ENCODE measurements around the gene SLC5A5. TPM values are rescaled to one million over a fixed set of nuclear protein-coding genes. Genes with fewer than 3 reads are reported as not detected.
A peak's percentile ranks its signal among the peaks of the same experiment; 100 is the strongest.

The SLC5A5 gene
- polyA plus RNA-seq, 1 of the 3 experiments (the other 2 are of a cell fraction): 0.02 TPM

DNA sequence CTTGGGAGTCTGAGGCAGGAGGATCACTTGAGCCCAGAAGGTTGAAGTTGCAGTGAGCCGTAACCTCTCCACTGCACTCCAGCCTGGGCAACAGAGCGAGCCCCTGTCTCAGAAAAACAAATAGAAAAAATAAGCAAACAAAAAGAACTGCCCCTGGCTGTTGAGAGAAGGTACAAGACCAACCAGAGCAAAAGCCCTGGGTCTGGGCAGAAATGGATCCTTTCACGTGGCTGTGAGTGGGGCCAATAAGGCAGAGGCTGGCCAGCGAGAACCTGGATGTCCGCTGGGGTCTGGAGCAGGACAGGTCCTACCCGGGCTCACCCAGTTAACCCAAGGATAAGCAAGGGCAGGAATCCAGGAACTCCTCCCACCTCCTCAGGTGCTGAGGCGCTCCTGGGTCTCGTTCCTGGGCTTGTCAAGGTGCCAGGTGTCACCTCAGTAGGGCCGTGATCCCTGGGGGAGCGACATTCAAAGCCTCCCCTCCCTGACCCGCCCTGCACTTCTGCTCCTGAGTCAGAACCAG, 4.7 kb upstream of the SLC5A5 start:
- POLR2A ChIA-PET: interaction anchor here (1.9 kb wide), 1 partner anchor 8 kb away, joined by 5 read pairs; the partner anchor contains the start of gene RPL18A
- WGBS (ENCODE audit: low lambda C conversion rate): 83% methylated on average over 4 of the region's 11 CpGs

DNA sequence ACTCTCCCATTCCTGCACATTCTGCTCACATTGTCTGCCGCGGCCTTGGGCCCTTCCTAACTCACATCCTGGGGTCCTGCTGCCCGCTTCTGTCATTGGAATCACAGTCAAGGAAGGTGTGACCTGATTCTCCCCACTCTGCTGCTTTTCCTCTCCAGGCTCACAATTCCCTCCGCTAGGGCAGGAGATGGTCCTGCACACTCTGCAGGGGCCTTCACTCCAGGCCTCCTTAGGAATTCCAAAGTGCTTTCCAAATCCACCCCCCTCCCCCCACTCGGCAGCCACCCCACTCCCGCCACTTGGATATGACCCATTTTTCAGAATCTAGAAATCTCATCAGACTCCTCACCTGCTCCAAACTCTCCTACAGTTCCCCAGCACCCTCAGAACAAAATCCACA, 3.1 kb upstream of the SLC5A5 start:
- POLR2A ChIA-PET: interaction anchor here (1.9 kb wide), 1 partner anchor 9 kb away, joined by 5 read pairs; the partner anchor contains the start of gene RPL18A
- Histone ChIP-seq H3K27me3 (ENCODE audit: insufficient read depth) (peaks cover 16% of the 10 kb centered on the region), H3K9me2 (no peaks in the 10 kb centered on the region), H3K9ac (no peak overlapping the region), H3K36me3 (replicated peaks in 1 of 2; ENCODE audit: control insufficient read depth in 1 of 2, insufficient read depth in 2 of 2, low read length in 1 of 2) (peaks cover 10 to 18% of the 10 kb centered on the region in 2 experiments), H2AFZ (ENCODE audit: low read depth) (no peak overlapping the region), H3K4me3 (ENCODE audit: low read depth in 2 of 2, low read length in 1 of 2) (no peak overlapping the region), H3K4me1 (ENCODE audit: control insufficient read depth in 1 of 2, insufficient read depth in 2 of 2, low read depth in 1 of 2, low read length in 1 of 2) (peaks cover 0 to 2% of the 10 kb centered on the region in 2 experiments; a peak in 1 of 4 replicates), H4K20me1 (ENCODE audit: insufficient read depth) (peaks cover 20% of the 10 kb centered on the region), H3K4me2 (no peak overlapping the region), H3K79me2 (ENCODE audit: insufficient read depth) (no peaks in the 10 kb centered on the region), H3K9me3 (no peaks in the 10 kb centered on the region), H3F3A (replicated peaks; ENCODE audit: insufficient read depth) (peaks cover 25% of the 10 kb centered on the region), H3K27ac (ENCODE audit: low read depth in 2 of 2, low read length in 1 of 2) (no peak overlapping the region)
- CTCF ChIA-PET: interaction anchor here (4.0 to 13.8 kb wide), 2 partner anchors 64 to 66 kb away, joined by 51 to 139 read pairs; partner anchors contain the start of gene CCDC124
- TF ChIP-seq POLR2AphosphoS5 (IDR thresholded peaks at IDR 0.05; ENCODE audit: low read depth, low read length): no peak
- no peak for TF ChIP-seq EP300 (IDR thresholded peaks at IDR 0.05; ENCODE audit: borderline replicate concordance in 1 of 2, low read depth in 1 of 2, low read length in 1 of 2)
- no peak for TF ChIP-seq TCF12 (IDR thresholded peaks at IDR 0.05)
- no peak for TF ChIP-seq NFIC (IDR thresholded peaks at IDR 0.05; ENCODE audit: borderline replicate concordance)
- TF ChIP-seq SMC3 (IDR thresholded peaks at IDR 0.05; ENCODE audit: low read depth, low read length): no peak
- TF ChIP-seq TAF1 (IDR thresholded peaks at IDR 0.05; ENCODE audit: borderline replicate concordance, low read depth, low read length): no peak
- TF ChIP-seq, protein P1, sequence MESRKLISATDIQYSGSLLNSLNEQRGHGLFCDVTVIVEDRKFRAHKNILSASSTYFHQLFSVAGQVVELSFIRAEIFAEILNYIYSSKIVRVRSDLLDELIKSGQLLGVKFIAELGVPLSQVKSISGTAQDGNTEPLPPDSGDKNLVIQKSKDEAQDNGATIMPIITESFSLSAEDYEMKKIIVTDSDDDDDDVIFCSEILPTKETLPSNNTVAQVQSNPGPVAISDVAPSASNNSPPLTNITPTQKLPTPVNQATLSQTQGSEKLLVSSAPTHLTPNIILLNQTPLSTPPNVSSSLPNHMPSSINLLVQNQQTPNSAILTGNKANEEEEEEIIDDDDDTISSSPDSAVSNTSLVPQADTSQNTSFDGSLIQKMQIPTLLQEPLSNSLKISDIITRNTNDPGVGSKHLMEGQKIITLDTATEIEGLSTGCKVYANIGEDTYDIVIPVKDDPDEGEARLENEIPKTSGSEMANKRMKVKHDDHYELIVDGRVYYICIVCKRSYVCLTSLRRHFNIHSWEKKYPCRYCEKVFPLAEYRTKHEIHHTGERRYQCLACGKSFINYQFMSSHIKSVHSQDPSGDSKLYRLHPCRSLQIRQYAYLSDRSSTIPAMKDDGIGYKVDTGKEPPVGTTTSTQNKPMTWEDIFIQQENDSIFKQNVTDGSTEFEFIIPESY (IDR thresholded peaks at IDR 0.05; ENCODE audit: borderline replicate concordance, low read depth): no peak
- TF ChIP-seq, protein P2, sequence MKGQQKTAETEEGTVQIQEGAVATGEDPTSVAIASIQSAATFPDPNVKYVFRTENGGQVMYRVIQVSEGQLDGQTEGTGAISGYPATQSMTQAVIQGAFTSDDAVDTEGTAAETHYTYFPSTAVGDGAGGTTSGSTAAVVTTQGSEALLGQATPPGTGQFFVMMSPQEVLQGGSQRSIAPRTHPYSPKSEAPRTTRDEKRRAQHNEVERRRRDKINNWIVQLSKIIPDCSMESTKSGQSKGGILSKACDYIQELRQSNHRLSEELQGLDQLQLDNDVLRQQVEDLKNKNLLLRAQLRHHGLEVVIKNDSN (IDR thresholded peaks at IDR 0.05; ENCODE audit: borderline replicate concordance, low read depth): no peak
- TF ChIP-seq GATA2 (CRISPR knock-in tag; IDR thresholded peaks at IDR 0.05): no peak
- DNase-seq: peak; percentile 27
- WGBS (ENCODE audit: low lambda C conversion rate): 76% methylated on average over 6 of the region's 6 CpGs

More for the DNA sequence above, 4.7 kb upstream of the SLC5A5 start:
- H3K4me1 ChIP-seq (ENCODE audit: control insufficient read depth in 1 of 2, insufficient read depth in 2 of 2, low read depth in 1 of 2, low read length in 1 of 2): peaks cover 0 to 2% of the 10 kb centered on the region in 2 experiments; a peak in 1 of 4 replicates
- no peak overlapping the region for H3K9ac ChIP-seq
- H4K20me1 ChIP-seq (ENCODE audit: insufficient read depth): peaks cover 36% of the 10 kb centered on the region
- peaks cover 8% of the 10 kb centered on the region; the same call in 1 of the 2 replicates for H3K79me2 ChIP-seq (ENCODE audit: insufficient read depth)
- H3K9me3 ChIP-seq: no peaks in the 10 kb centered on the region
- no peaks in the 10 kb centered on the region; the same call in 1 of the 2 replicates for H3K27me3 ChIP-seq (ENCODE audit: insufficient read depth)
- no peak overlapping the region for H3K4me2 ChIP-seq
- TF ChIP-seq, protein P3, sequence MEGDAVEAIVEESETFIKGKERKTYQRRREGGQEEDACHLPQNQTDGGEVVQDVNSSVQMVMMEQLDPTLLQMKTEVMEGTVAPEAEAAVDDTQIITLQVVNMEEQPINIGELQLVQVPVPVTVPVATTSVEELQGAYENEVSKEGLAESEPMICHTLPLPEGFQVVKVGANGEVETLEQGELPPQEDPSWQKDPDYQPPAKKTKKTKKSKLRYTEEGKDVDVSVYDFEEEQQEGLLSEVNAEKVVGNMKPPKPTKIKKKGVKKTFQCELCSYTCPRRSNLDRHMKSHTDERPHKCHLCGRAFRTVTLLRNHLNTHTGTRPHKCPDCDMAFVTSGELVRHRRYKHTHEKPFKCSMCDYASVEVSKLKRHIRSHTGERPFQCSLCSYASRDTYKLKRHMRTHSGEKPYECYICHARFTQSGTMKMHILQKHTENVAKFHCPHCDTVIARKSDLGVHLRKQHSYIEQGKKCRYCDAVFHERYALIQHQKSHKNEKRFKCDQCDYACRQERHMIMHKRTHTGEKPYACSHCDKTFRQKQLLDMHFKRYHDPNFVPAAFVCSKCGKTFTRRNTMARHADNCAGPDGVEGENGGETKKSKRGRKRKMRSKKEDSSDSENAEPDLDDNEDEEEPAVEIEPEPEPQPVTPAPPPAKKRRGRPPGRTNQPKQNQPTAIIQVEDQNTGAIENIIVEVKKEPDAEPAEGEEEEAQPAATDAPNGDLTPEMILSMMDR (IDR thresholded peaks at IDR 0.05): no peak
- TF ChIP-seq ELF1 (IDR thresholded peaks at IDR 0.05): no peak
- DNase-seq: peak; percentile 31
- no peak overlapping the region for H2AFZ ChIP-seq (ENCODE audit: low read depth)
- peaks cover 26 to 32% of the 10 kb centered on the region in 2 experiments for H3K36me3 ChIP-seq (replicated peaks in 1 of 2; ENCODE audit: control insufficient read depth in 1 of 2, insufficient read depth in 2 of 2, low read length in 1 of 2)
- H3F3A ChIP-seq (replicated peaks; ENCODE audit: insufficient read depth): peaks cover 34% of the 10 kb centered on the region
- no peaks in the 10 kb centered on the region for H3K9me2 ChIP-seq
- no peak overlapping the region for H3K4me3 ChIP-seq (ENCODE audit: low read depth in 2 of 2, low read length in 1 of 2)
- CTCF ChIA-PET: interaction anchor here (13.8 kb wide), 1 partner anchor 67 kb away, joined by 139 read pairs; the partner anchor contains the start of gene CCDC124
- no peak overlapping the region for H3K27ac ChIP-seq (ENCODE audit: low read depth in 2 of 2, low read length in 1 of 2)
